NCI-H2171 treated with DMSO at 0.1 percent for 48 hours (cell line): ENCODE data around the gene CEMIP.

Source experiments
- DNase-seq: peaks from one replicate; lab custom pipeline; 2025; lab: John Stamatoyannopoulos, UW

Gene CEMIP

GRCh38 chr15:80979538-80980200 lies 200.5 kb downstream of the CEMIP start:
- DNase-seq: no peak

GRCh38 chr15:80982205-80982604 lies 203.0 kb downstream of the CEMIP start:
- DNase-seq: no peak

- DNase-seq: no peak
Observed at GRCh38 chr15:80982839-80983238, 203.7 kb downstream of the CEMIP start.

GRCh38 chr15:80984856-80985255 lies 205.7 kb downstream of the CEMIP start:
- DNase-seq: no peak

GRCh38 chr15:80985981-80986380 lies 206.8 kb downstream of the CEMIP start:
- DNase-seq: no peak

- DNase-seq: no peak
Observed at GRCh38 chr15:80986487-80986886, 207.3 kb downstream of the CEMIP start.

- DNase-seq: no peak
Observed at GRCh38 chr15:80988148-80988796, 209.1 kb downstream of the CEMIP start.

- DNase-seq: no peak
Observed at GRCh38 chr15:80989081-80989517, 209.9 kb downstream of the CEMIP start.

GRCh38 chr15:80989518-80990478 lies 210.6 kb downstream of the CEMIP start, which contains the start of gene MESD:
MESD (minus strand) TSS chr15:80989819; CDS start chr15:80989791, 28 bp downstream.
- DNase-seq: peak; percentile 95

GRCh38 chr15:80990955-80991354 lies 211.8 kb downstream of the CEMIP start:
- no peak for DNase-seq

GRCh38 chr15:80991421-80991820 lies 212.3 kb downstream of the CEMIP start:
- DNase-seq: peak; percentile 74

GRCh38 chr15:80992006-80992405 lies 212.8 kb downstream of the CEMIP start:
- no peak for DNase-seq

GRCh38 chr15:80992441-80992840 lies 213.3 kb downstream of the CEMIP start:
- peak; percentile 11 for DNase-seq

GRCh38 chr15:80996247-80996646 lies 217.1 kb downstream of the CEMIP start:
- DNase-seq: no peak

- no peak for DNase-seq
Observed at GRCh38 chr15:80997692-80998091, 218.5 kb downstream of the CEMIP start.

GRCh38 chr15:80998251-80998650 lies 219.1 kb downstream of the CEMIP start:
- DNase-seq: no peak

GRCh38 chr15:80999623-81000036 lies 220.5 kb downstream of the CEMIP start:
- DNase-seq: no peak

GRCh38 chr15:81000144-81000623 lies 221.0 kb downstream of the CEMIP start:
- DNase-seq: peak; percentile 27

GRCh38 chr15:81000624-81001151 lies 221.5 kb downstream of the CEMIP start, which contains the start of gene TLNRD1:
TLNRD1 (plus strand) TSS chr15:81000923; CDS start chr15:81002272, 1,349 bp downstream.
- peak; percentile 86 for DNase-seq
